ENCODE measurements around the gene TOP2A.
"Not testable (repeated sequence)": the region's sequence is repeated elsewhere in the genome, so short reads cannot be mapped to it uniquely, and the experiment has no call there.

TOP2A gene

DNA sequence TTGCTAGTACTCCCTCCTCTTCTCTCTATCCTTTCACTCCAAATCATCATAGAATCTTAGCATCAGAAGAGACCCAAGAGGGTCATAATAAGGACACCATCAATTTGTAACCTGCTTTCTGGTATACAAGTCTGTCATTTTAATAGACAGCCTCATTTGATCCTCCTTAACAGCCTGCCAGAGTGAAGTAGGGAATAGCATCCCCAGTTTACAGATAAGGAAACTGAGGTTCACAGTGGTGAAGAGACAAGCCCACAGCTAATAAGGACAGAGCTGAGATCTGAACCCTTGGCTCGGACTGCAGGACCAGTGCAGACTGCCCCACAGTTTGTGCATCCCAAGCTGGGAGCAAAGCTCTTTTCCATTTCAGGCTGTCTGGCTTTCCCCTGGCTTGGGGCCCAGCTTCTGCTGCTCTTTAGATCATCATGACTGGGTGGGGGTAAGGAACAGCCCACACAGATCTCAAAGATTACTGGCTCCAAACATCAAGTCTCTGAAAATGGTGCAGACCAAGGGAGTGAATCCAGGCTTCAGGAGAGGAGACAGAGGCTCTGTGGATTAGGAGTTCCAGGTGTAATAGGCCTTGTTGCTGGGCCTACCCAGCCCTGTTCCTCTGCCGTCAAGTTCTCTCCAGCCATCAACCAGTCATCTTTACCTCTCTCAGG, 15.3 kb upstream of the TOP2A start:
- DNase-seq (ENCODE audit: low read depth, low spot score): no peak

DNA sequence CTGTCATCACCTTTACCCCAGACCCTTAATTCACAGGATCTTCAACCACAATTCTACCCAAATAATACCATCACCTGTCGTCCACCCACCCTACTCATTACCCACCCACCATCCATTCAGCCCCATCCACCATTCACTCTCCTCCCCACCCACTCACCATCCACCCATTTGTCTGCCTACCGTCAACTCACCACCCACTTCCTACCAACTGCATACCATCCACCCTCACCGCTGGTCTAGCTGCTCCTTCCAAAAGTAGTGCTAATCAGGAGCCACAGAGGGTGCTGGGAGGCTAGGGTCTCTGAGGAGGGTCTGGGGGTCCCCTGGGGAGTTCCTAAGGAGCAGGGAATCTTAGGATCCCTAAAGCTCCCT, 13.5 kb upstream of the TOP2A start:
- DNase-seq (ENCODE audit: low read depth, low spot score): no peak

DNA sequence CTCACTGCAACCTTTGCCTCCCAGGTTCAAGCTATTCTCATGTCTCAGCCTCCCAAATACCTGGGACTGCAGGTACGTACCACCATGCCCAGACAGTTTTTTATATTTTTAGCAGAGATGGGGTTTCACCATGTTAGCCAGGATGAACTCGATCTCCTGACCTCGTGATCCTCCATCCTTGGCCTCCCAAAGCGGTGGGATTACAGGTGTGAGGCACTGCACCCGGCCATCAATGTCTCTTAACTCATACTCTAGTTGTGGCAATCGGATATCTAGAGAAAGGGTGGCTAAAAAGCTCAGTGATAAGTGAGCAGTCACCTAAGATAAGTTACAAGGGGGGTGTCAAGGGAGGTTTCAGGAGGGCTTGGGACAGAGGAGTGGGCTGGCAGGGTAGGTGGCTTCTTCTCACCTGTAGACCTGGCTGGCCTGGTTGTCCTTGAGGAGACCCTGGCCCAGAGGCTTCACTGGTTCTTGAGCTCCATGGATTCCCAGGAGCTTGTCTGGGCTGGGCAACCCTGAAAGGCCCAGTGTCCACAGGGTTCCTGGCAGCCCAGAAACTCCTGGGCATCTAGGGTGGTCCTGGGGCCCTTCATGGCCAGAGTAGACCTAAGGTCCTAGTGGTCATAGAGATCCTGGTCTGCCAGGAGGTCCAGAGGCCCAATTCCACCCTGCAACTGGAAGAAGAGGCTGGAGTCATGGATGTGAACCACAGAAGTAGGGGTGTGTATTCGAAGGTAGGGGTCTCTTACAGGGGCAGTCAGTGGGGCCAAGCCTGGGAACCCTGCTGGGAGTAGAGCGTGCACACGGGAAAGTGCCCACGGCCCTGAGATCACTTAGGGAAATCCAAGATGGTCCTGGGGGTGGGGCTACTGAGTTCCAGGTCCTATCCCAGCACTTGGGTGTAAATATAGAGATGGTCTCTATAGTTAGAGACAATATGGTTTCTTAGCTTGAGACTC, 12.9 kb upstream of the TOP2A start:
- no peak for DNase-seq (ENCODE audit: low read depth, low spot score)

DNA sequence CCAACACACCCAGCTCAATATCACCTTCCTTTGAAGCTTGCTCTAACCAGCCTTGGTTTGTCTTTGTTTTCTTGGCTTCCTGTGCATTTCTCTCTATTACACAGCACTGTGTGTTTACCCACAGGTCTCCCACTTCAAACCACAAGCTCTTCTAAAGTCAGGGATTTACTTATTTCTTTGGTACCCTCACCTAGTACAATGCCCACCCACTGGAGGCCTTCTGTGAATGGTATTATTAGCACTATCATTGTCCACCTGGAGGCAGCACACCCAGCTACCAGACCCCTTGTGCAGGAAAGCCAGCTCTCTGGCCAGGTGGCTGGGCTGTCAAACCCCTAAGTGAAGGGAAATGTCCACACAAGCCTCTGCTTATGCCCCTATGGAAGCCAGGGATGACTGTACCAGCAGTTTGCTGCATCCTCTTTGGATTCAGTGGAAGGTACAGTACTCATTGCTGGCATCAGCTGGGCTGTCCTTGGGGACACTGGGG, 9.4 kb upstream of the TOP2A start:
- no peak for DNase-seq (ENCODE audit: low read depth, low spot score)

DNA sequence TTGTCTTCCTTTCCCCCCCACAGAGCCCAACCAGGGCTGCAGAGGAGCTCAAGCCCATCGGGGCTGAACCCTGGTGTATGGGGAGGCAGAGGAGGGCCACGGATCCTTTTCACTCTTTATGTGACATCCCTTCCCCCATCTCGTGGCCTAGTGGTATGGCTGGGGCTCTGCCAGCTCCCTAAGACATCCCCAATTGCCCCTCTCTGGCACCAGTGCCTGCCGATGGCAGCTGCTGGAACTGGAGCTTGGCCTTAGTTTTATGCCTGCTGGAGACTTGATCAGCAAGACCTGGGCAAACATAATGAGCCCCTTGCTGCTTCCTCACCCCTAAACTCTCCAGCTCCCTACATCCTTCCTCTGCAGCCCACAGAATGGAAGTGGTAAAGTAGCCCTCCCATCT, 8.0 kb upstream of the TOP2A start:
- no peak for DNase-seq (ENCODE audit: low read depth, low spot score)

DNA sequence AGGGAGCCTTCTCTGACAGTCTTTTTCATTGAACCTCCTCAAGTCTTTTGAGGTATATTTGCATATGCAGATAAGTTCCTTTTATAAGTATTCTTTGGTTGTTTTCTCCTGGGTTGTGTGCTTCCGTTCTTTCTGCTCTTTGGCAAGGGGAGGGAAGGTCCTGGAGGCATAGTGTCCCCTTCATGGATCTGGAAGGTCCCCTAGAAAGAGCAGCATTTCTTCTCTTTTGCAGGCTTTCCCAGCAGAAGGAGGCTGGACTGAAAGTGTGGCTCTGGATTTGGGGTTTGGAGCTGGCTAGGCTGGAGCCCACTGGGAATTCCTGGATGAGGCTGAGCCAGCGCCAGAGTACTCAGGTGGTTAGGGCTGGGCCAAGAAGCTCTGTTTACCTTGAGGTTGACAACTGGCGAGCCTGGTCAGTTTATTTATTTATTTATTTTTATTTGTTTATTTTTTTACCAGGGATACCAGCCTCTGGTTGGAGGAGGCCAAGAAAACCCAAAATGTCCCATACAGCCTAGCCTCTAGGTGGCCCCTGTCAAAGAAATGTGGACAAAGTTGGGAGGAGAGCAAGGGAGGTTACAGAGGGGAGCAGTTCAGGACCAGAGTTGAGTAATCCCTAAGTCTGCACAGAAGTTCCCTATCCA, 5.4 kb upstream of the TOP2A start:
- DNase-seq (ENCODE audit: low read depth, low spot score): peak; percentile 84

DNA sequence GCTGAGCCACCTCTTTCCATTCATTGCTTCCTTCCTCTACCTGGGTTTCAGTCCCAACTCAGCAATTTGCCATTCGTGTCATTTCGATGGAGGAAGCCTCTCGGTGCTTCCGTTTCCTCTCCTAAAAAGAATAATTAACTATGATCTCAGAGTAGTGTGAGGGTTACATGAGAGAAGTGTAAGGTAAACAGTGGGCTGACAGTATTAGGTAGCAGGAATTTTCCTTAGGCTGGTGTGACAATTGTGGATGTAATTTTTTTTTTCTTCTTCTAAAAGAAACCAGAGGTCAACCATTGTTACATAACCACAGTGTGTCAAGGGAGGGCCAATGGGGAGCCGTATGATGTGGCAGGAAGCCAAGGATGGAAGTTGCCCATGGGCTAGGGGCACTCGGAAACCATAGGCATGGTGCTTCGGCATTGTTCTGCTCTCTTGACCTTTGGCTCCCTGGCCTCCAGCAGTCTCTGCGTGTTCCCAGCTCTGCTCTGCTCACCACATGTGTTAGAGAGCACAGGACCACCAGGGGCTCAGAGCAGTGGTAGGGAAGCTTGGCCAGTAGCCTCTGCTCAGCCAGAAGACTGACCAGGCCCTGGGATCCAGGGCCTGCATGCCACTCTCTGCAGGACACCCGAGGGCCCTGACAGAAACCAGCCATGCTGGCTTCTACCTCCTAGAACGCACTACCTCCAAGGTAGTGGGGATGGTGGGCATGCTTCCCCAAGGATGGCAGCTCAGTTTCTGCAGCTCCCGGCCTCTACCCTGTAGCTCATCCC, 2.0 kb upstream of the TOP2A start:
- no peak for DNase-seq (ENCODE audit: low read depth, low spot score)

DNA sequence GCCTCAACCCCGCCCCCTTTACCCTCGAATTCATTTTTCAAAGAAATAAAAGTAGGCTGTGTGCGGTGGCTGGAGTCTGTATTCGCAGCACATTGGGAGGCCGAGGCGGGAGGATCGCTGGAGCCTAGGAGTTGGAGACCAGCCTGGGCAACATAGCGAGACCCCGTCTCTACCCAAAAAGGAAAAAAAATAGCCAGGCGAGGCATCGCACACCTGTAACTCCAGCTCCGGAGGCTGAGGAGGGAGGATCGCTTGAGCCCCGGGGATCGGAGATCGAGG, 671 bp upstream of the TOP2A start:
- DNase-seq (ENCODE audit: low read depth, low spot score): no peak

DNA sequence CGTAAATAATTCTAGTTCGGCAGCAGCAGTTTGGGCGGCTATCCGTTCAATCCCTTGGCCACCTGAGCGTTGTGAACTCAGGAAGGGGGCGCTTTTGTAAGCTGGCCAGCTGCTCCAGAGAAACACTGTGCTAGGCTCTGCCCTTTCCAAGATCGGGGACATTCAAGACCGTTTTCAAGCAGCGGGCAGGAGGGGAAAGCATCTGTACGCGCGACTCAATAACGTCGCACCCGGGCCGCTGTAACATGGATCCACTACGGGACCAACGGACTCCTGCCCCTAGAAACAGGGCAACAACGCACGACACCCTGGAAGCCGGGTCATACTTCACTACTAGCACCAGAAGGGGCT, 463 bp downstream of the TOP2A start:
- DNase-seq (ENCODE audit: low read depth, low spot score): no peak

DNA sequence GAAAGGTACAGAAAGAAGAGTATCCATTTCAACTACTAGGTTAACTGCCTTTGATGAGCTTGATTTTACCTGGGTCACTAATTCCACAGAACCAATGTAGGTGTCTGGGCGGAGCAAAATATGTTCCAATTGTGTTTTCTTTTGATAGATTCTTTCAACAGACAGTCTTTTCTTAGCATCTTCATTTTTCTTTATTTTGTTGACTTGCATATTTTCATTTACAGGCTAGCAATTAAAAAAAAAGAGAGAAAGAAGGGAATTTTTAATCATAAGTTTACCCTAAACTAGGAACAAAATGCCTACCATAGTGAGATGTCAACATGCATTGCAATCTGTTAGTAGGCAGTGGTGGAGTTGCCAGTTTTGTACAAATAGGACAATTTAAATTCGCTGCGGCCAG, 1.0 kb downstream of the TOP2A start:
- DNase-seq (ENCODE audit: low read depth, low spot score): no peak

DNA sequence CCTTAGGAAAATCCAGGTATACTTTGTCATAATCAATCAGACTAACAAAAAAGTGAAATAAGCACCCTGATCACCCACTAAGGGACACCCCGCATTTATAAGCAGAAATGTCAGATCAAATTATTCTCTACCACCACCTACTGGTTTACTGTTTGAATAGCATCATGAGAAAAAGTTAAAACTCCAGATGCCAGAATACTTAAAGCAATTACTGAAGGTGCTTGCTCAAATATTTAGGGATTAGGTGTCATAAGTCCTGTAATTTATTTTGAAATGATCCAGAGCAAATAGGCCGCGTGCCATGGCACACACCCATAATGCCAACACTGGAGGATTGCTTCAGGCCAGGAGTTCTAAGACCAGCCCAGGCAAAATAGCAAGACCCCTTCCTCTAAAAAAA, 2.3 kb downstream of the TOP2A start:
- DNase-seq (ENCODE audit: low read depth, low spot score): no peak

DNA sequence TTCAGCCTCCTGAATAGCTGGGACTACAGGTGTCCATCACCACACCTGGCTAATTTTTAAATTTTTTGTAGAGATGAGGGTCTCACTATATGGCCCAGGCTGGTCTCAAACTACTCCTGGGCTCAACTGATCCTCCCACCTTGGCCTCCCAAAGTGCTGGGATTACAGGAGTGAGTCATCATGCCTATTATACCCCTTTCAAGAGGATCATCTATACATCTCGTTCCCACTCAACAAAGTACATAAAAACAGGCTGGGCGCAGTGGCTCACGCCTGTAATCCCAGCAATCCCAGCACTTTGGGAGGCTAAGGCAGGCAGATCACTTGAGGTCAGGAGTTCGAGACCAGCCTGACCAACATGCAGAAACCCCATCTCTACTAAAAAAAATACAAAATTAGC, 3.4 kb downstream of the TOP2A start:
- DNase-seq (ENCODE audit: low read depth, low spot score): not testable (repeated sequence)

DNA sequence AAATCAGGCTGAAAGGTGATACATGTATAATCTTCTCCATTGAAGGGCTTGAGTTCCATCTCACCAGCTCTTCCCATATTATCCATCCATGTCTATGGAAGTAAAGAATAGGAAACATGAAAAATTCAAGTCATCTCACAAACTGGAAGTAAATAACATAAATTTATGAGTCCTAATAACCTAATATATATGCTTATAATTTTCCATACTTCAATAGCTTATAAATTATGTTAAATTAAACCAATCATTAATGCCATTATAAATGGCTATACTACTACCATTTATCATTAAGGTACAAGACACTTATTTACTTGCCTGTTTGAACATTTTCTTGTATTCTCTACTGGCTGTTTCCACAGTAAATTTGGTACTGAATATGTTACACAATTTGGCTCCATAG, 4.8 kb downstream of the TOP2A start:
- DNase-seq (ENCODE audit: low read depth, low spot score): no peak

DNA sequence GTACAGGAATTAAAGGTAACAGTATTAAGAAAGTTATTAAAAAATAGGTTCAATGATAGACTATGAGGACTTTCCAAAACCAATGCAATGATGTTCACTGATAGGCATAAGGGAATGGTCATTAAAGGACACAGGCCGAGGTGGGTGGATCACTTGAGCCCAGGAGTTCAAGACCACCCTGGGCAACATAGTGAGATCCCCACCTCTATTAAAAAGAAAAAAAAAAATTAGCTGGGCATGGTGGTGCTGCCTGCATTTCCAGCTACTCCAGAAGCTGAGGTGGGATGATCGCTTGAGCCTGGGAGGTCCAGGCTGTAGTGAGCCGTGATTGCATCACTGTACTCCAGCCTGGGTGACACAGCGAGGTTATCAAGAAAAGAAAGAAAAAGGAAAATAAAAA, 5.9 kb downstream of the TOP2A start:
- no peak for DNase-seq (ENCODE audit: low read depth, low spot score)

DNA sequence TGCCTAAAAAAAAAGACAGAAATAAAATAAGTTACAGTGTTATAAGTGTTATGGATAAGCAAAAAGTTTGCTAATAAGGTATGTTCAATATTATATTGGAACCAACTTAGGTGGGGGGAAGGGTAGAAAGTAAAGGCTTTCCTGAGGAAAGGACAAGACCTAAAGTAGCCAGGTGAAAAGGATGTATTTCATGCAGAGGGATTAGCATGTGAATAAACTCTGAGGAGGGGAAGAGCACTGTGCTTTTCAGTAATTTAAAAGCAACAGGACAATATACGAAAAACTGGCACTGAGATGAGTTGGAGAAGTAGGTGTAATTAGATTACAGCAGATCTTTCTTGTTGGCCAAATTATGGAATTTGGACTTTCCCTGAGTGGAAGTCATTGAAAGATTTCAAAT, 7.6 kb downstream of the TOP2A start:
- no peak for DNase-seq (ENCODE audit: low read depth, low spot score)

DNA sequence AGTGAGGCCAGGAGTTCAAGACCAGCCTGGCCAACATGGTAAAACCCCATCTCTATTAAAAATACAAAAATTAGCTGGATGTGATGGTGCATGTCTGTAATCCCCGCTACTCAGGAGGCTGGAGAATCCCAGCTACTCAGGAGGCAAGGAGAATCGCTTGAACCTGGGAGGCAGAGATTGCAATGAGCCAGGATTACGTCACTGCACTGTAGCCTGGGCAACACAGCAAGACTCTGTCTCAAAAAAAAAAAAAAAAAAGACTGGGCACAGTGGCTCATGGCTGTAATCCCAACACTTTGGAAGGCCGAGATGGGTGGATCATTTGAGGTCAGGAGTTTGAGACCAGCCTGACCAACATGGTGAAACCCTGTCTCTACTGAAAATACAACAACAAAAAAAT, 8.2 kb downstream of the TOP2A start:
- not testable (repeated sequence) for DNase-seq (ENCODE audit: low read depth, low spot score)

DNA sequence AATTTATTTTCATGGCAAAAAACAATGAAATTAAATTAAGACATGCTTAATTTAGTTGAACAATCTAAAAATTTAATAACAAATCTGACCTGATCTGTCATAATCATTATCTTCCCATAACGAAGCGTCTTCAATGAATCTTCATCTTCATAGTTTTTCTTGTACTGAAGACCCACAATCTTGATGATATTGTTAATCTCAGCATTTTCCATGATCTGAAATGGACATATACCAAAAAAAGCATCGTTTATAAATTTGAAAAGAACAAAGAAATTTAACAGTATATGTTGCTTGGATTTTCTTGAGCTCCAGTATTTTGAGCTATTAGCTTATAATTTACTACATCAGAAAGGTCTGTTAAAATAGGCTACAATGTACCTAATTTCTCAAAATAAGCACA, 10.2 kb downstream of the TOP2A start:
- no peak for DNase-seq (ENCODE audit: low read depth, low spot score)

DNA sequence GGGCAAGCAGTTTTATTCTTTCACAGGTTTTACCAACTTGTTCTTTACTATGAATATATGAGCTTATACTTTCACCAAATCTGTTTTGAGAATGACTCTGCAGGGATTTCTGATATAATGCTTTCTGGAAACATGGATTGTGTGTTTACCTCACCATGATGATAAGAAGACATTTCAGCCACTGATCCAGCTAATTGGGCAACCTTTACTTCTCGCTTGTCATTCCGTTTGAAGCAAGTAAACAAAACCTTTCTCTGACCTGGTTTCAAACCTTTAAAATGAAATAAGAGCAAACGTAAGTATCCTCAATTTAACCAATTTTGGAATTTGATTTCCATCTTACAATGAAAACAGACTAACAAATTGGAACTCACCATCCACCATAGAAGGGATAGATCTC, 13.7 kb downstream of the TOP2A start:
- no peak for DNase-seq (ENCODE audit: low read depth, low spot score)

DNA sequence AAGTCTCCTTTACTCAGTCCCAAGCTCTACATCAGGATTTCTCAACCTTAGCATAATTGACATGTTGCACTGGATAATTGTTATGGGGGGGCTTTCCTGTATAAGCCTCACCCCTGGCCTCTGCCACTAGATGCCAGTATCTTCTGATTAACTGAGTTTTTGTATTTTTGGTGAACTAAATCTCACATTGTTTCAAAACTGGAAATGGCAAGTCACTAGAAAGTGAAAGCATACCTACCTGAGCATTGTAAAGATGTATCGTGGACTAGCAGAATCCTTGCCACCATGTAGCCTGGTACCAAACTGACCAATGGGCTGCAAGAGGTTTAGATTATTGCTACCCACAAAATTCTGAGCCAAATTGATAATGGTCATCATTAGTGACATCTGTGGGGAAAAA, 15.0 kb downstream of the TOP2A start:
- DNase-seq (ENCODE audit: low read depth, low spot score): no peak

DNA sequence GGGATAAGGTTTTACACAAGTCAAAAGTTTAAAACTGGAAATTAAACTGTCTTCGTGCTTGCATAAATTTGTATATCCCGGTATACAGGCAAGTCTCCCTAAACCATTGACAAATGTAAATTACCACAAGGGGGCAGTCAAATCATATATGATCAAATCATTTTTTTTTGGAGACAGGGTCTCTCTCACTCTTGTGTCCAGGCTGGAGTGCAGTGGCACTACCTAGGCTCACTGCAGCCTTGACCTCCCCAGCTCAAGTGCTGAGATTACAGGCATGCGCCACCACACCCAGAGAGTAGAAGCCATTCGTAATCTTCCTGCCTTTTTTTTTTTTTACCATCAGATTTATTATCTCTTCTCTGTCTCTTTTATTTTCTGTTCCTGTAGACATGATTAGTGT, 18.5 kb downstream of the TOP2A start:
- DNase-seq (ENCODE audit: low read depth, low spot score): no peak

DNA sequence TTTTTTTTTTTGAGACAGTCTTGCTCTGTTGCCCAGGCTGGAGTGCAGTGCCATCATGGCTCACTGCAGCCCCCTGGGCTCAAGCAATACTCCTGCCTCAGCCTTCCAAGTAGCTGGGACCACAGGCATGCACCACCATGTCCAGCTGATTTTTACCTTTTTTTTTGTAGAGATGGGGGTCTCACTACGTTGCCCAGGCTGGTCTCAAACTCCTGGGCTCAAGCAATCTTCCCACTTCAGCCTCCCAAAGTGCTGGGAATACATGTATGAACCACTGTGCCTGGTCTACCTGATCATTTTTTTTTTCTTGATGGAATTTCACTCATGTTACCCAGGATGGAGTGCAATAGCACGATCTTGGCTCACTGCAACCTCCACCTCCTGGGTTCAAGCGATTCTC, 31.1 kb downstream of the TOP2A start:
- not testable (repeated sequence) for DNase-seq (ENCODE audit: low read depth, low spot score)

DNA sequence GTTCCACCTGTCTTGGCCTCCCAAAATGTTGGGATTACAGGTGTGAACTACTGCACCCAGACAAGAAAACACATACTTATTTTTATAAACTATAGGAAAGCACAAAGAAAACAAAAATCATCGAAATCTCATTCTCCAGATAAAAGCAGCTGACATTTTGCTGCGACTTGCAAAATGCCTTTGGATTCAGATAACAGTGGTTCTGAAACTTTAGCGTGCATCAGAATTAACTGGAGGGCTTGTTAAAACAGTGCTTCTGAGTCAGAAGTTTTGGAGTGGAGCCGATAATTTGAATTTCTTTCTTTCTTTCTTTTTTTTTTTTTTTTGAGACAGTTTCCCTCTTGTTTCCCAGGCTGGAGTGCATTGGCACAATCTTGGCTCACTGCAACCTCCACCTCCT, 35.4 kb downstream of the TOP2A start:
- no peak for DNase-seq (ENCODE audit: low read depth, low spot score)

Measured in iPS DF 19.7 (cell line).